ENCODE results near the gene FAIM2.
A peak's percentile ranks its signal among the peaks of the same experiment; 100 is the strongest.

Gene FAIM2

GRCh38 chr12:49885118-49885517 lies 18.6 kb downstream of the FAIM2 start:
- Histone ChIP-seq H3K4me1 (ENCODE audit: control insufficient read depth, insufficient read depth, low read length) (0 out of 2 replicates have a peak, but pooled peaks cover 4% of the 10 kb centered on the region), H3K4me3 (ENCODE audit: low read depth, low read length) (no peak overlapping the region), H3K36me3 (ENCODE audit: control insufficient read depth in 2 of 2, insufficient read depth in 1 of 2, low read length in 2 of 2) (no peaks in the 10 kb centered on the region), H3K9me3 (ENCODE audit: control insufficient read depth, insufficient read depth, low read depth, low read length) (no peaks in the 10 kb centered on the region), H3K27ac (ENCODE audit: extremely low read depth, low read depth, low read length) (no peak overlapping the region)
- CTCF ChIA-PET, result interaction anchor here (2.4 to 2.6 kb wide), 2 partner anchors 17 to 61 kb away, joined by 9 to 16 read pairs; no protein-coding TSS in a partner anchor
- TF ChIP-seq ZNF114 (tag by site-specific recombination; IDR thresholded peaks at IDR 0.05) (no peak), GLIS2 (tag by site-specific recombination; IDR thresholded peaks at IDR 0.05) (peak; percentile 74), ZNF112 (tag by site-specific recombination; IDR thresholded peaks at IDR 0.05) (no peak), GLIS1 (tag by site-specific recombination; IDR thresholded peaks at IDR 0.05) (peak; percentile 96), ZNF449 (tag by site-specific recombination; IDR thresholded peaks at IDR 0.05) (0 out of 2 replicates have a peak, but pooled peaks have one; percentile 24), SCRT2 (tag by site-specific recombination; IDR thresholded peaks at IDR 0.05) (peak; percentile 88), ATF2 (tag by site-specific recombination; IDR thresholded peaks at IDR 0.05; ENCODE audit: low read depth) (no peak), KLF1 (tag by site-specific recombination; IDR thresholded peaks at IDR 0.05) (no peak), OSR2 (tag by site-specific recombination; IDR thresholded peaks at IDR 0.05) (peak; percentile 69), ZBTB48 (tag by site-specific recombination; IDR thresholded peaks at IDR 0.05) (peak; percentile 27; the same call in 1 of the 2 replicates), ZNF423 (tag by site-specific recombination; IDR thresholded peaks at IDR 0.05) (peak; percentile 73; the same call in 1 of the 2 replicates), ZNF18 (tag by site-specific recombination; IDR thresholded peaks at IDR 0.05) (0 out of 2 replicates have a peak, but pooled peaks have one; percentile 18), PATZ1 (tag by site-specific recombination; IDR thresholded peaks at IDR 0.05) (peak; percentile 87), ZBTB17 (tag by site-specific recombination; IDR thresholded peaks at IDR 0.05) (peak; percentile 36; the same call in 1 of the 2 replicates), SALL2 (tag by site-specific recombination; IDR thresholded peaks at IDR 0.05; ENCODE audit: borderline replicate concordance) (no peak), ZNF239 (tag by site-specific recombination; IDR thresholded peaks at IDR 0.05) (no peak), ZNF701 (tag by site-specific recombination; IDR thresholded peaks at IDR 0.05) (peak; percentile 84), ZIC2 (tag by site-specific recombination; IDR thresholded peaks at IDR 0.05) (peak; percentile 75)
- POLR2A ChIA-PET, result interaction anchor here (0.8 kb wide), 1 partner anchor 16 kb away, joined by 3 read pairs; no protein-coding TSS in a partner anchor

GRCh38 chr12:49882851-49883464 lies 20.7 kb downstream of the FAIM2 start:
- Histone ChIP-seq H3K27ac (ENCODE audit: extremely low read depth, low read depth, low read length) (no peak overlapping the region), H3K4me3 (ENCODE audit: low read depth, low read length) (no peak overlapping the region), H3K36me3 (ENCODE audit: control insufficient read depth in 2 of 2, insufficient read depth in 1 of 2, low read length in 2 of 2) (no peaks in the 10 kb centered on the region), H3K4me1 (ENCODE audit: control insufficient read depth, insufficient read depth, low read length) (0 out of 2 replicates have a peak, but pooled peaks cover 4% of the 10 kb centered on the region), H3K9me3 (ENCODE audit: control insufficient read depth, insufficient read depth, low read depth, low read length) (no peaks in the 10 kb centered on the region)
- ChIA-PET CTCF (interaction anchor here (0.7 to 1.7 kb wide), 6 partner anchors 16 to 246 kb away, joined by 3 to 7 read pairs (median 4); no protein-coding TSS in a partner anchor), POLR2A (no interaction called here)
- no peak for TF ChIP-seq ZIC2 (tag by site-specific recombination; IDR thresholded peaks at IDR 0.05)
- TF ChIP-seq GLIS1 (tag by site-specific recombination; IDR thresholded peaks at IDR 0.05), result peak; percentile 73
- no peak for TF ChIP-seq ZNF354C (tag by site-specific recombination; IDR thresholded peaks at IDR 0.05; ENCODE audit: borderline replicate concordance, low read depth)
- TF ChIP-seq ZNF280D (tag by site-specific recombination; IDR thresholded peaks at IDR 0.05), result no peak
- no peak for TF ChIP-seq ZNF701 (tag by site-specific recombination; IDR thresholded peaks at IDR 0.05)
- TF ChIP-seq ZNF560 (tag by site-specific recombination; IDR thresholded peaks at IDR 0.05; ENCODE audit: borderline replicate concordance), result no peak

Data from HEK293 (cell line).